Gastroesophageal sphincter (tissue), 3 donors: ENCODE results near the gene RBM19.

Experiments
- CTCF ChIP-seq, 4 experiments: fragments of 200-600 bp in 2 of 4; fragments of 450-650 bp in 2 of 4; sonication (generic) in 1 of 4; IDR thresholded peaks; one replicate each; pipeline ENCODE4 v1.5.1; 2017 to 2019; ENCODE audit warnings: antibody characterized with exemption in 4 of 4, mild to moderate bottlenecking in 2 of 4, moderate library complexity in 2 of 4
- POLR2A ChIP-seq, 2 donors: fragments of 450-650 bp; IDR thresholded peaks; one replicate each; pipeline ENCODE4 v1.6.1; 2017; ENCODE audit warnings: antibody characterized with exemption in 2 of 2, mild to moderate bottlenecking in 2 of 2, moderate library complexity in 1 of 2
- POLR2AphosphoS5 ChIP-seq: sonication (generic); formaldehyde crosslinking; IDR thresholded peaks from one replicate; pipeline ENCODE4 v1.6.1; 2017; ENCODE audit warnings: antibody characterized with exemption

DNA sequence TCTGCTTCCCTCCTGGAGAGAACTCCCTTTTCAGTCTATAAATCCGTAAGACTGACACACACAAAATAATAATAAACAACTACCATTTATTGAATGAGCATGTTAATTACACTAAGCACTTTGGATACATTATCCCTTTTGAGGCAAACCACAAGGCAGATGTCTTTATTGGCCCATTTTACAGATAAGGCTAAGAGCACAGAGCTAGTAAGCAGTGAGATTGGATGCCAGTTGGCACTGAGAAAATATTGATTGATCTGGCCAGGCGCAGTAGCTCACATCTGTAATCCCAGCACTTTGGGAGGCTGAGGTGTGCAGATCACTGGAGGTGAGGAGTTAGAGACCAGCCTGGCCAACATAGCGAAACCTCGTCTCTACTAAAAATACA lies 21.9 kb upstream of the RBM19 start:
- no peak for TF ChIP-seq CTCF (IDR thresholded peaks at IDR 0.05)
- no peak for TF ChIP-seq POLR2AphosphoS5
- TF ChIP-seq POLR2A (IDR thresholded peaks at IDR 0.05) = no peak
